OCI-LY1 (cell line): ENCODE data around the gene GALNT4.

ENCODE experiments used
- H2AFZ ChIP-seq: fragments of 200-600 bp; sonication (generic), shearing (Covaris generic); 2 replicates; pipeline ENCODE4 v1.6.0; 2014; ENCODE audit warnings: antibody characterized with exemption, mild to moderate bottlenecking, low read length
- H3F3A ChIP-seq: fragments of 200-600 bp; sonication (generic), shearing (Covaris generic); 2 replicates; pipeline ENCODE4 v1.6.0; 2014; ENCODE audit warnings: mild to moderate bottlenecking, antibody characterized with exemption, low read length, moderate library complexity; ENCODE audit not compliant: insufficient read depth
- H3K27ac ChIP-seq: fragments of 200-600 bp; sonication (generic); 2 replicates; pipeline ENCODE4 v1.5.1; 2014; ENCODE audit warnings: low read length, mixed run types, mild to moderate bottlenecking, low read depth; ENCODE audit not compliant: poor library complexity, severe bottlenecking
- H3K27me3 ChIP-seq: fragments of 200-600 bp; sonication (generic); 2 replicates; pipeline ENCODE4 v1.6.0; 2014; ENCODE audit warnings: antibody characterized with exemption, mild to moderate bottlenecking, low read length, moderate library complexity; ENCODE audit not compliant: insufficient read depth
- H3K36me3 ChIP-seq: fragments of 200-600 bp; sonication (generic); 2 replicates; pipeline ENCODE4 v1.6.1; 2014; ENCODE audit warnings: mild to moderate bottlenecking, antibody characterized with exemption, low read length, moderate library complexity, mixed read lengths; ENCODE audit not compliant: insufficient read depth
- H3K4me1 ChIP-seq: fragments of 200-600 bp; sonication (generic); 2 replicates; pipeline ENCODE4 v1.5.1; 2014; ENCODE audit warnings: mild to moderate bottlenecking, low read length, moderate library complexity; ENCODE audit not compliant: insufficient read depth, severe bottlenecking
- H3K4me2 ChIP-seq: fragments of 200-600 bp; sonication (generic), shearing (Covaris generic); 2 replicates; pipeline ENCODE4 v1.6.1; 2014; ENCODE audit warnings: low read length
- H3K4me3 ChIP-seq: fragments of 200-600 bp; sonication (generic); 2 replicates; pipeline ENCODE4 v1.5.1; 2014; ENCODE audit warnings: low read length, low read depth, mild to moderate bottlenecking, mixed read lengths; ENCODE audit not compliant: poor library complexity, severe bottlenecking
- H3K79me2 ChIP-seq: fragments of 200-600 bp; shearing (Covaris generic); 2 replicates; pipeline ENCODE4 v1.6.1; 2016; ENCODE audit warnings: mixed run types, low read length, mixed read lengths; ENCODE audit not compliant: insufficient read depth
- H3K9ac ChIP-seq: fragments of 200-600 bp; sonication (generic), shearing (Covaris generic); 2 replicates; pipeline ENCODE4 v1.6.1; 2014; ENCODE audit warnings: mild to moderate bottlenecking, low read length, mixed read lengths
- H3K9me2 ChIP-seq: fragments of 200-600 bp; sonication (generic), shearing (Covaris generic); 2 replicates; pipeline ENCODE4 v1.6.1; 2014; ENCODE audit warnings: low read depth, mild to moderate bottlenecking, low read length, mixed read lengths
- H3K9me3 ChIP-seq: fragments of 200-600 bp; shearing (Covaris generic); 2 replicates; pipeline ENCODE4 v1.6.1; 2014; ENCODE audit warnings: low read length, mixed read lengths
- H4K20me1 ChIP-seq: fragments of 200-600 bp; sonication (generic), shearing (Covaris generic); 2 replicates; pipeline ENCODE4 v1.6.0; 2016; ENCODE audit warnings: mild to moderate bottlenecking, low read length; ENCODE audit not compliant: insufficient read depth
- EZH2 ChIP-seq: fragments of 200-600 bp; sonication (generic), shearing (Covaris generic); IDR thresholded peaks from 2 replicates; pipeline ENCODE4 v1.8.0; 2017; ENCODE audit warnings: borderline replicate concordance, mixed run types, mild to moderate bottlenecking, antibody characterized with exemption, low read length, moderate library complexity, mixed read lengths
- TF ChIP-seq, protein P1 (sequence below): fragments of 200-600 bp; sonication (generic), shearing (Covaris generic); IDR thresholded peaks from 2 replicates; pipeline ENCODE4 v1.5.1; 2017; ENCODE audit warnings: mild to moderate bottlenecking, antibody characterized with exemption, low read length, moderate library complexity, mixed read lengths

GALNT4 gene

DNA sequence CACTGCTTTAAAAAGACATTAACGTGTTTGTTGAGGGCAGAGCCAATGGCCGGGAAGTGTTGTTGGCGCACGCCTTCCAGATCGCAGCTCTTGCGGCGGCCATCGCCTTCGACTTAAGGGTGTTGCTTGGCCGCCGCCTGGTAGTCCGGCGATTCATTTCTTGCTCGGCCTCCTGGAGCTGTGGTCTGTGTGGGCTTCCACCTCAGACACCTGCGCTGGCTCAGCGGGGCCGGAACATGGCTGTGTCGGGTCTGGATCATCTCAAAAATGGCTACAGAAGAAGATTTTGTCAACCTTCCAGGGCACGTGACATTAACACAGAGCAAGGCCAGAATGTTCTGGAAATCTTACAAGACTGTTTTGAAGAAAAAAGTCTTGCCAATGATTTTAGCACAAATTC is 24.7 kb downstream of the GALNT4 start:
- H3K27me3 ChIP-seq: no peaks in the 10 kb centered on the region
- no peaks in the 10 kb centered on the region for H4K20me1 ChIP-seq
- no peak overlapping the region for H3K4me2 ChIP-seq
- H3K9me3 ChIP-seq: no peaks in the 10 kb centered on the region
- H3K4me1 ChIP-seq: peaks cover 1% of the 10 kb centered on the region
- H3K4me3 ChIP-seq: no peak overlapping the region
- no peak overlapping the region for H2AFZ ChIP-seq
- H3K36me3 ChIP-seq: no peaks in the 10 kb centered on the region
- no peaks in the 10 kb centered on the region for H3K9me2 ChIP-seq
- H3K27ac ChIP-seq: no peak overlapping the region
- H3K9ac ChIP-seq: no peak overlapping the region
- H3F3A ChIP-seq: no peaks in the 10 kb centered on the region
- no peaks in the 10 kb centered on the region for H3K79me2 ChIP-seq
- TF ChIP-seq, protein P1, sequence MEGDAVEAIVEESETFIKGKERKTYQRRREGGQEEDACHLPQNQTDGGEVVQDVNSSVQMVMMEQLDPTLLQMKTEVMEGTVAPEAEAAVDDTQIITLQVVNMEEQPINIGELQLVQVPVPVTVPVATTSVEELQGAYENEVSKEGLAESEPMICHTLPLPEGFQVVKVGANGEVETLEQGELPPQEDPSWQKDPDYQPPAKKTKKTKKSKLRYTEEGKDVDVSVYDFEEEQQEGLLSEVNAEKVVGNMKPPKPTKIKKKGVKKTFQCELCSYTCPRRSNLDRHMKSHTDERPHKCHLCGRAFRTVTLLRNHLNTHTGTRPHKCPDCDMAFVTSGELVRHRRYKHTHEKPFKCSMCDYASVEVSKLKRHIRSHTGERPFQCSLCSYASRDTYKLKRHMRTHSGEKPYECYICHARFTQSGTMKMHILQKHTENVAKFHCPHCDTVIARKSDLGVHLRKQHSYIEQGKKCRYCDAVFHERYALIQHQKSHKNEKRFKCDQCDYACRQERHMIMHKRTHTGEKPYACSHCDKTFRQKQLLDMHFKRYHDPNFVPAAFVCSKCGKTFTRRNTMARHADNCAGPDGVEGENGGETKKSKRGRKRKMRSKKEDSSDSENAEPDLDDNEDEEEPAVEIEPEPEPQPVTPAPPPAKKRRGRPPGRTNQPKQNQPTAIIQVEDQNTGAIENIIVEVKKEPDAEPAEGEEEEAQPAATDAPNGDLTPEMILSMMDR: no peak
- no peak for TF ChIP-seq EZH2

DNA sequence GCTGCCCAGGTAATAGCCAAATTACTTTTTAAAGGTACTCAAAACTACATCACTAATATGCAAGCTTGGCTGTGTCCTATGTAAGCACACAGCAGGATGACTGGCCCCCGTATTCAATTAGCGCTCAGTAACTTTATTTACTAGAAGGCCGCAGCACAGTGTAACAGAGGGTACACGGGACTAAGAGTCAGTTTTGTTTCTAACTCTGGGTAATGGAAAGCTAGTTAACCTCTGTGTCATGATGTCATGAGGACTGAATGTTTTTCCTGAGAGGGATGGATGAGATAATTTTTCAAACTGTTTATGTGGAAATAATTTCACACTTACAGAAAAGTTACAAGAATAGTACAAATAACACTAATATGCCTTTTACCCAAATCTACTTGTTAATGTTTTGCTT is 27.1 kb downstream of the GALNT4 start:
- Histone ChIP-seq H2AFZ (no peak overlapping the region), H3K79me2 (no peaks in the 10 kb centered on the region), H3K4me2 (no peak overlapping the region), H3K9me3 (no peaks in the 10 kb centered on the region), H3K27ac (no peak overlapping the region), H3K27me3 (no peaks in the 10 kb centered on the region), H3K4me3 (no peak overlapping the region), H3K4me1 (peaks cover 15% of the 10 kb centered on the region), H3F3A (no peaks in the 10 kb centered on the region), H3K9ac (no peak overlapping the region), H3K9me2 (no peaks in the 10 kb centered on the region), H3K36me3 (no peaks in the 10 kb centered on the region), H4K20me1 (no peaks in the 10 kb centered on the region)
- no peak for TF ChIP-seq EZH2
- TF ChIP-seq, protein P1: no peak

DNA sequence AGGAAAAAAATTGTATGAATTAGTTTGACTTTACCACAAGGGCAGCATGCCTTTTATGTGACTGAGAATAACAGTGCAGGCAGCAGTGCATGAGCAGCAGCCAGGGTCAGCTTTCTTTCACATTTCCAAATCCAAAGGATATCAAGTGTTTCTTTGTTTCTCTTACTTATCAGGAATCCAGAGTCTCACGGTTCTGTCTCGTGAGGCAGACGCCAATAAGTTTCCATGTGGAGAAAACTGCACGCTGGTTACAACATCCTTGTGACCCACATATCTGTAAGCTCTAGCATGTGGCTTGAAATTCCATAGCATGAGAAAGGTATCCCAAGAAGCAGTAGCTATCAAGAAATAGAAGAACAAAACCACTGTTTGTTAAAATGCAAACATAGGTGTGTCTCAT is 27.6 kb downstream of the GALNT4 start:
- Histone ChIP-seq H3K79me2 (no peaks in the 10 kb centered on the region), H3K9ac (no peak overlapping the region)

More for the DNA sequence above, 27.6 kb downstream of the GALNT4 start:
- Histone ChIP-seq H3K4me2 (no peak overlapping the region), H2AFZ (no peak overlapping the region), H3K9me3 (no peaks in the 10 kb centered on the region), H3K4me3 (no peak overlapping the region), H3K27me3 (no peaks in the 10 kb centered on the region), H3K4me1 (peaks cover 15% of the 10 kb centered on the region), H3K27ac (no peak overlapping the region), H3K36me3 (no peaks in the 10 kb centered on the region), H3K9me2 (no peaks in the 10 kb centered on the region), H3F3A (no peaks in the 10 kb centered on the region), H4K20me1 (no peaks in the 10 kb centered on the region)
- TF ChIP-seq, protein P1: no peak
- no peak for TF ChIP-seq EZH2
